ENCODE data around the gene HSD17B8.

The HSD17B8 gene

GRCh38 chr6:33206864-33207551 lies 2.6 kb downstream of the HSD17B8 start:
- Histone ChIP-seq H3K27ac (ENCODE audit: low read depth in 2 of 2, low read length in 2 of 2) (no peak overlapping the region), H3K4me1 (ENCODE audit: control insufficient read depth in 2 of 2, insufficient read depth in 2 of 2, low read length in 2 of 2) (peaks cover 24 to 29% of the 10 kb centered on the region in 2 donors)

GRCh38 chr6:33207552-33208090 lies 3.2 kb downstream of the HSD17B8 start:
- H3K4me3 ChIP-seq (ENCODE audit: low read length in 2 of 2), result peak overlapping the region; percentile 72 to 90
- peak overlapping the region; percentile 97 to 98 for H3K9ac ChIP-seq (ENCODE audit: low read depth in 1 of 2, low read length in 2 of 2)
- peaks cover 0 to 6% of the 10 kb centered on the region in 2 donors for H3K27me3 ChIP-seq (ENCODE audit: control insufficient read depth in 2 of 2, insufficient read depth in 2 of 2, low read length in 2 of 2)
- H3K9me3 ChIP-seq (ENCODE audit: control insufficient read depth in 2 of 2, low read length in 2 of 2), result no peaks in the 10 kb centered on the region
- H3K4me1 ChIP-seq (ENCODE audit: control insufficient read depth in 2 of 2, insufficient read depth in 2 of 2, low read length in 2 of 2), result peaks cover 19 to 25% of the 10 kb centered on the region in 2 donors
- peaks cover 20 to 22% of the 10 kb centered on the region in 2 donors for H3K36me3 ChIP-seq (ENCODE audit: control insufficient read depth in 2 of 2, insufficient read depth in 2 of 2, low read length in 2 of 2)
- H3K27ac ChIP-seq (ENCODE audit: low read depth in 2 of 2, low read length in 2 of 2), result peak overlapping the region; percentile 87 to 91

More at GRCh38 chr6:33206864-33207551, 2.6 kb downstream of the HSD17B8 start:
- no peaks in the 10 kb centered on the region for H3K9me3 ChIP-seq (ENCODE audit: control insufficient read depth in 2 of 2, low read length in 2 of 2)
- peaks cover 26 to 28% of the 10 kb centered on the region in 2 donors for H3K36me3 ChIP-seq (ENCODE audit: control insufficient read depth in 2 of 2, insufficient read depth in 2 of 2, low read length in 2 of 2)
- H3K9ac ChIP-seq (ENCODE audit: low read depth in 1 of 2, low read length in 2 of 2), result peak overlapping the region; percentile 10 to 98
- peaks cover 0 to under 1% of the 10 kb centered on the region in 2 donors for H3K27me3 ChIP-seq (ENCODE audit: control insufficient read depth in 2 of 2, insufficient read depth in 2 of 2, low read length in 2 of 2)
- H3K4me3 ChIP-seq (ENCODE audit: low read length in 2 of 2), result peak overlapping the region; percentile 72 to 90

DNA sequence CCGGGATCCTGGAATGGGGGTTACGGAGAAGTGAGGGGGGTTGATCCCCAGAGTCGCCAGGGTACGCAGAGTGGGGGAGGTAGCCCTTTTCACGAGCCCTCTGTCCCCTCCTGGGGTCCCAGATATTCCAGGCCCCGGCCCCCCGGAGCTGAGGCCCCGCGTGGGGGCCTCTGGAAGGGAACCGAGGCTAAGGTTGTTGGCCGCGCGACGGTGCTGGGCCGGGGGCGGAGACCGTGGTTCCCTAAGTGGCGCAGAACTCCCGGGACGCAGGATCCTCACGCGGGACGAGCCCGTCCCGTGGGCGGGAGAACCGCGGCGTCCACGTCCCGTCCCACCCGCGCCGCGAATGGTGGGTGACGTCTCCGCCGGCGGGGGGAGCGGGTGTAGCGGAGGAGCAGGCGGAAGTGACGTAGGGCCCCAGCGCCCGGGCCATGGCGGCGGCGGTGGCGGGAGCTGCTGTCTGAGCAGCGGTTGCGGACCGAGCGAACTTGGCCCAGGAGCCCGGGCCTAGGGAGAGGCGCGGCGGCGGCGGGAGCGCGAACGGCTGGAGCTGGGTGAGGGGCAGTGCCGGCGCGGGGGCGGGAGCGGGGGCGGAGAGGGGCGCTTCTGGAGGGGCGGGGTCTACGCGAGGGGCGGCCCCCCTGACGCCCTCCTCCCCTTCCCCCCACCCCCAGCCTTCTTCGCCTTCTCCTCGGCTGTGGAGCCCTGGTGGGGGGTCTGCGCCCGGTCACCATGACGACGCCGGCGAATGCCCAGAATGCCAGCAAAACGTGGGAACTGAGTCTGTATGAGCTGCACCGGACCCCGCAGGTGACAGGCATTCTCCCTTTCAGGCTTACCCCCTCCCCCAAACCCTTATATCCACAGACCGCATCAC lies 3.9 kb downstream of the HSD17B8 start, which contains the start of gene RING1:
Gene RING1, plus strand, starts transcription at position 410 of the 877 bp plus-strand sequence. Its CDS starts 323 bp downstream, at position 733.
- Histone ChIP-seq H3K4me3 (ENCODE audit: low read length in 2 of 2) (peak within 1 kb of the TSS; percentile 72 to 90), H3K4me1 (ENCODE audit: control insufficient read depth in 2 of 2, insufficient read depth in 2 of 2, low read length in 2 of 2) (peaks cover 25 to 29% of the 10 kb centered on the region in 2 donors)

DNA sequence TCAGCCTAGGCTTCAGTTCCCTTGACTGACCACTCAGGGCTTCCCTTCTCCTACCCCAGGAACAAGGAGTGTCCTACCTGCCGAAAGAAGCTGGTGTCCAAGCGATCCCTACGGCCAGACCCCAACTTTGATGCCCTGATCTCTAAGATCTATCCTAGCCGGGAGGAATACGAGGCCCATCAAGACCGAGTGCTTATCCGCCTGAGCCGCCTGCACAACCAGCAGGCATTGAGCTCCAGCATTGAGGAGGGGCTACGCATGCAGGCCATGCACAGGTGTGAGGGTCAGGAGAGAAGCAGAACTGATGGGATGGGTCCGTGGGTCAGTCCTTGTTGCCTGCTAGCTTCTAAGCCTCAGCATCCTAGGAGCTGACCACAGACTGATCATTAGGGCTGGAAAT lies 5.4 kb downstream of the HSD17B8 start:
- Histone ChIP-seq H3K9ac (ENCODE audit: low read depth in 1 of 2, low read length in 2 of 2) (no peak overlapping the region), H3K27ac (ENCODE audit: low read depth in 2 of 2, low read length in 2 of 2) (no peak overlapping the region), H3K4me1 (ENCODE audit: control insufficient read depth in 2 of 2, insufficient read depth in 2 of 2, low read length in 2 of 2) (peaks cover 18 to 25% of the 10 kb centered on the region in 2 donors), H3K9me3 (ENCODE audit: control insufficient read depth in 2 of 2, low read length in 2 of 2) (no peaks in the 10 kb centered on the region), H3K27me3 (ENCODE audit: control insufficient read depth in 2 of 2, insufficient read depth in 2 of 2, low read length in 2 of 2) (peaks cover 9 to 23% of the 10 kb centered on the region in 2 donors), H3K36me3 (ENCODE audit: control insufficient read depth in 2 of 2, insufficient read depth in 2 of 2, low read length in 2 of 2) (peaks cover 6 to 10% of the 10 kb centered on the region in 2 donors), H3K4me3 (ENCODE audit: low read length in 2 of 2) (no peak overlapping the region)

More for the DNA sequence above, 3.9 kb downstream of the HSD17B8 start, which contains the start of gene RING1:
- Histone ChIP-seq H3K9ac (ENCODE audit: low read depth in 1 of 2, low read length in 2 of 2) (peak within 1 kb of the TSS; percentile 97 to 98), H3K9me3 (ENCODE audit: control insufficient read depth in 2 of 2, low read length in 2 of 2) (no peaks in the 10 kb centered on the region), H3K36me3 (ENCODE audit: control insufficient read depth in 2 of 2, insufficient read depth in 2 of 2, low read length in 2 of 2) (peaks cover 13 to 15% of the 10 kb centered on the region in 2 donors), H3K27ac (ENCODE audit: low read depth in 2 of 2, low read length in 2 of 2) (peak within 1 kb of the TSS; percentile 87 to 91), H3K27me3 (ENCODE audit: control insufficient read depth in 2 of 2, insufficient read depth in 2 of 2, low read length in 2 of 2) (peaks cover 3 to 13% of the 10 kb centered on the region in 2 donors)

GRCh38 chr6:33211136-33211535 lies 6.7 kb downstream of the HSD17B8 start:
- no peaks in the 10 kb centered on the region for H3K9me3 ChIP-seq (ENCODE audit: control insufficient read depth in 2 of 2, low read length in 2 of 2)
- H3K27ac ChIP-seq (ENCODE audit: low read depth in 2 of 2, low read length in 2 of 2), result no peak overlapping the region
- H3K4me1 ChIP-seq (ENCODE audit: control insufficient read depth in 2 of 2, insufficient read depth in 2 of 2, low read length in 2 of 2), result peaks cover 12 to 19% of the 10 kb centered on the region in 2 donors
- H3K36me3 ChIP-seq (ENCODE audit: control insufficient read depth in 2 of 2, insufficient read depth in 2 of 2, low read length in 2 of 2), result peaks cover 6 to 10% of the 10 kb centered on the region in 2 donors
- H3K9ac ChIP-seq (ENCODE audit: low read depth in 1 of 2, low read length in 2 of 2), result no peak overlapping the region
- H3K27me3 ChIP-seq (ENCODE audit: control insufficient read depth in 2 of 2, insufficient read depth in 2 of 2, low read length in 2 of 2), result peaks cover 9 to 28% of the 10 kb centered on the region in 2 donors
- no peak overlapping the region for H3K4me3 ChIP-seq (ENCODE audit: low read length in 2 of 2)

DNA sequence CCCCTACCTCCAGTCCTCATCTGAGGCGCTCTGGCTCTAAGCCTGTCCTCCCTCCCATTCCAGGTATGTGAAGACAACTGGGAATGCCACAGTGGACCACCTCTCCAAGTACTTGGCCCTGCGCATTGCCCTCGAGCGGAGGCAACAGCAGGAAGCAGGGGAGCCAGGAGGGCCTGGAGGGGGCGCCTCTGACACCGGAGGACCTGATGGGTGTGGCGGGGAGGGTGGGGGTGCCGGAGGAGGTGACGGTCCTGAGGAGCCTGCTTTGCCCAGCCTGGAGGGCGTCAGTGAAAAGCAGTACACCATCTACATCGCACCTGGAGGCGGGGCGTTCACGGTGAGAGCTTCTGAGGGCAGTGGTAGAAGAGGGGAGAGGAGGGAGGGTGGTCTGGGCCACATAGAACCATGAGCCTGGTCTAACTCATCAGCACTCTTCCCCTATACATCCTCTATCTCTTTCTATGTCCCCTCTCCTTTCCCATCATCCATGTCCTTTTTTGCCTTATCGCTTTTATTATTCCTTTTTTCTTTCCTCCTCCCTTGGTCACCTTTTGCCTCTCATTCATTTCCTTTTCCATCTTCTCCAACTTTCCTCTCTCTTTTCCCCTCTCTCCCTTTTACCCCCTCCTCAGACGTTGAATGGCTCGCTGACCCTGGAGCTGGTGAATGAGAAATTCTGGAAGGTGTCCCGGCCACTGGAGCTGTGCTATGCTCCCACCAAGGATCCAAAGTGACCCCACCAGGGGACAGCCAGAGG lies 7.4 kb downstream of the HSD17B8 start:
- peaks cover 6 to 10% of the 10 kb centered on the region in 2 donors for H3K36me3 ChIP-seq (ENCODE audit: control insufficient read depth in 2 of 2, insufficient read depth in 2 of 2, low read length in 2 of 2)

DNA sequence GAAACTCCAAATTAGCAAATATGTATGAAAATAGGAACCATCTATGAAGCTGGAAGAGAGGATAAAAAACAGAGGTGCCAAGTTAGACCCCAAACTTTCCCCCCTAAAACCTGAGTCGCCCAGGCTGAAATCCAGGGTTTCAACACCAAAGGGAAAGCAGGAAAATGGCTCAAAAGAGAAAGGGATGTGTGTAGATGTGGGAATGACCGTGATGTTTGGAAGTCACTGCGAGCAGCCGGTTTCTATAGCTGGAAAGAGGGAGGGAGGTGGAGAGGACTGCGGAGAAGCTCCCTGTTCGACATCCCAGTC lies 8.4 kb downstream of the HSD17B8 start:
- Histone ChIP-seq H3K4me1 (ENCODE audit: control insufficient read depth in 2 of 2, insufficient read depth in 2 of 2, low read length in 2 of 2) (peaks cover 9 to 16% of the 10 kb centered on the region in 2 donors), H3K27ac (ENCODE audit: low read depth in 2 of 2, low read length in 2 of 2) (peak overlapping the region in 1 of 2 donors; percentile 18), H3K9ac (ENCODE audit: low read depth in 1 of 2, low read length in 2 of 2) (peak overlapping the region in 1 of 2 donors; percentile 47)

More for the DNA sequence above, 7.4 kb downstream of the HSD17B8 start:
- H3K4me3 ChIP-seq (ENCODE audit: low read length in 2 of 2), result no peak overlapping the region
- H3K27me3 ChIP-seq (ENCODE audit: control insufficient read depth in 2 of 2, insufficient read depth in 2 of 2, low read length in 2 of 2), result peaks cover 9 to 28% of the 10 kb centered on the region in 2 donors
- H3K27ac ChIP-seq (ENCODE audit: low read depth in 2 of 2, low read length in 2 of 2), result no peak overlapping the region
- no peaks in the 10 kb centered on the region for H3K9me3 ChIP-seq (ENCODE audit: control insufficient read depth in 2 of 2, low read length in 2 of 2)
- H3K4me1 ChIP-seq (ENCODE audit: control insufficient read depth in 2 of 2, insufficient read depth in 2 of 2, low read length in 2 of 2), result peaks cover 12 to 19% of the 10 kb centered on the region in 2 donors
- H3K9ac ChIP-seq (ENCODE audit: low read depth in 1 of 2, low read length in 2 of 2), result no peak overlapping the region

GRCh38 chr6:33213166-33213988 lies 8.9 kb downstream of the HSD17B8 start:
- Histone ChIP-seq H3K4me3 (ENCODE audit: low read length in 2 of 2) (peak overlapping the region; percentile 55 to 63), H3K9me3 (ENCODE audit: control insufficient read depth in 2 of 2, low read length in 2 of 2) (no peaks in the 10 kb centered on the region), H3K27me3 (ENCODE audit: control insufficient read depth in 2 of 2, insufficient read depth in 2 of 2, low read length in 2 of 2) (peaks cover 9 to 28% of the 10 kb centered on the region in 2 donors), H3K4me1 (ENCODE audit: control insufficient read depth in 2 of 2, insufficient read depth in 2 of 2, low read length in 2 of 2) (peaks cover 9 to 16% of the 10 kb centered on the region in 2 donors), H3K9ac (ENCODE audit: low read depth in 1 of 2, low read length in 2 of 2) (peak overlapping the region in 1 of 2 donors; percentile 47), H3K36me3 (ENCODE audit: control insufficient read depth in 2 of 2, insufficient read depth in 2 of 2, low read length in 2 of 2) (peaks cover 6 to 10% of the 10 kb centered on the region in 2 donors), H3K27ac (ENCODE audit: low read depth in 2 of 2, low read length in 2 of 2) (peak overlapping the region in 1 of 2 donors; percentile 18)

More for the DNA sequence above, 8.4 kb downstream of the HSD17B8 start:
- Histone ChIP-seq H3K9me3 (ENCODE audit: control insufficient read depth in 2 of 2, low read length in 2 of 2) (no peaks in the 10 kb centered on the region), H3K4me3 (ENCODE audit: low read length in 2 of 2) (peak overlapping the region; percentile 55 to 63), H3K36me3 (ENCODE audit: control insufficient read depth in 2 of 2, insufficient read depth in 2 of 2, low read length in 2 of 2) (peaks cover 6 to 10% of the 10 kb centered on the region in 2 donors), H3K27me3 (ENCODE audit: control insufficient read depth in 2 of 2, insufficient read depth in 2 of 2, low read length in 2 of 2) (peaks cover 9 to 28% of the 10 kb centered on the region in 2 donors)

DNA sequence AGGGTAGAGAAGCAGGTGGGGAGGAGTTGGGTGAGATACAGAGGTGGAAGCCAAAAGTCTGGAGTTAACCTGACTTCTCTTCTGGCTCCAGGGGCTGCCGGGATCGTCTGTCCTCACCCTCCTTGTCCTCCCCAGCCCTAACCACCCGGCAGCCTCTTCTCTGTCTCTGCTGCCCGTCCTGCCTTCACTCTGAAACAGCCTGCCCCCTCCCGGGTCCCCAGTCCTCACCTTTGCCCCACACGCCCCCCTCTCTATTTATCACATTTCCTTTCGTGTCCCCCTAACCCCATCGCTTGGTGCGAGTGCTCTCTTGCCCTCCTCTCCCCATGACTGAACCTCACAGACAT lies 9.5 kb downstream of the HSD17B8 start:
- Histone ChIP-seq H3K4me3 (ENCODE audit: low read length in 2 of 2) (peak overlapping the region; percentile 55 to 63), H3K9ac (ENCODE audit: low read depth in 1 of 2, low read length in 2 of 2) (peak overlapping the region in 1 of 2 donors; percentile 47), H3K27me3 (ENCODE audit: control insufficient read depth in 2 of 2, insufficient read depth in 2 of 2, low read length in 2 of 2) (peaks cover 9 to 28% of the 10 kb centered on the region in 2 donors), H3K36me3 (ENCODE audit: control insufficient read depth in 2 of 2, insufficient read depth in 2 of 2, low read length in 2 of 2) (peaks cover 6 to 10% of the 10 kb centered on the region in 2 donors), H3K27ac (ENCODE audit: low read depth in 2 of 2, low read length in 2 of 2) (no peak overlapping the region), H3K4me1 (ENCODE audit: control insufficient read depth in 2 of 2, insufficient read depth in 2 of 2, low read length in 2 of 2) (peaks cover 5 to 12% of the 10 kb centered on the region in 2 donors), H3K9me3 (ENCODE audit: control insufficient read depth in 2 of 2, low read length in 2 of 2) (no peaks in the 10 kb centered on the region)
